Endothelial cell of umbilical vein (primary cell): ENCODE measurements around the gene PNPLA7. TPM values are rescaled to one million over a fixed set of nuclear protein-coding genes. Genes with fewer than 3 reads are reported as not detected.
A peak's percentile ranks its signal among the peaks of the same experiment; 100 is the strongest.

ENCODE experiments used
- BruUV-seq: library from RNA; stranded (reverse); fragments of 400-500 nt; replicated peaks from 2 replicates; lab custom pipeline; 2021; lab: Mats Ljungman, UMichigan
- CTCF ChIA-PET: fragments of 300-600, 350-600 bp; sonication (Branson Sonifier 250); formaldehyde crosslinking; loops from one replicate; lab custom pipeline; 2021; ENCODE audit warnings: antibody characterized with exemption, inconsistent platforms; lab: Charles Lee
- POLR2A ChIA-PET: fragments of 300-600, 350-600 bp; sonication (Branson Sonifier 250); formaldehyde crosslinking; loops from one replicate; lab custom pipeline; 2021; ENCODE audit warnings: antibody characterized with exemption, inconsistent platforms; lab: Charles Lee
- DNase-seq: peaks from one replicate; pipeline ENCODE4 v3.0.0-alpha.2; 2011; ENCODE audit warnings: low read depth, low spot score
- FAIRE-seq: peaks from 2 replicates; lab custom pipeline; 2011; peaks lifted over from hg19 to GRCh38; lab: Jason Lieb, UNC
- H2AFZ ChIP-seq: 2 replicates; pipeline ENCODE4 v1.6.0; 2012; ENCODE audit warnings: low read depth, low read length, control low read depth, inconsistent platforms
- H3K27ac ChIP-seq: 2 replicates; pipeline ENCODE4 v1.5.1; 2011; ENCODE audit warnings: low read depth, mild to moderate bottlenecking, control low read depth, low read length, moderate library complexity; ENCODE audit not compliant: insufficient read depth
- H3K27me3 ChIP-seq, 2 experiments: 2 replicates each; pipeline versions ENCODE4 v1.6.0 to v1.6.1; 2011; ENCODE audit warnings: low read length in 2 of 2, mixed read lengths in 1 of 2; ENCODE audit not compliant: control insufficient read depth in 2 of 2, insufficient read depth in 2 of 2
- H3K36me3 ChIP-seq, 2 experiments: 2 replicates in 1 of 2; 3 replicates in 1 of 2; pipeline ENCODE4 v1.5.1; 2011; ENCODE audit warnings: low read length in 2 of 2, mild to moderate bottlenecking in 1 of 2, moderate library complexity in 1 of 2; ENCODE audit not compliant: control insufficient read depth in 2 of 2, insufficient read depth in 2 of 2; ENCODE audit errors: extremely low read depth in 1 of 2
- H3K4me1 ChIP-seq: 3 replicates; pipeline ENCODE4 v1.5.1; 2011; ENCODE audit warnings: mild to moderate bottlenecking, low read length; ENCODE audit not compliant: control insufficient read depth, insufficient read depth; ENCODE audit errors: extremely low read depth
- H3K4me2 ChIP-seq: 2 replicates; pipeline ENCODE4 v1.6.1; 2011; ENCODE audit warnings: low read length, control low read depth, mixed read lengths; ENCODE audit not compliant: insufficient read depth
- H3K4me3 ChIP-seq, 3 experiments: fragments of 200-600 bp in 1 of 3; sonication (generic), shearing (Covaris generic) in 1 of 3; replicated peaks in 1 of 3; 2 replicates each; pipeline ENCODE4 v1.5.1; 2011 to 2016; ENCODE audit warnings: control low read depth in 3 of 3, low read length in 3 of 3, mild to moderate bottlenecking in 2 of 3, inconsistent platforms in 1 of 3, low read depth in 1 of 3, moderate library complexity in 1 of 3; ENCODE audit not compliant: insufficient read depth in 1 of 3
- H3K79me2 ChIP-seq: 2 replicates; pipeline ENCODE4 v1.6.0; 2012; ENCODE audit warnings: low read length, inconsistent platforms; ENCODE audit not compliant: control insufficient read depth, insufficient read depth
- H3K9ac ChIP-seq: replicated peaks from 2 replicates; pipeline ENCODE3; 2011; ENCODE audit warnings: low read length, control low read depth; ENCODE audit not compliant: insufficient read depth; ENCODE audit errors: extremely low read depth
- H3K9me1 ChIP-seq: replicated peaks from 3 replicates; pipeline ENCODE4 v1.6.0; 2011; ENCODE audit warnings: mild to moderate bottlenecking, low read length; ENCODE audit not compliant: control insufficient read depth, insufficient read depth; ENCODE audit errors: extremely low read depth
- H3K9me3 ChIP-seq: replicated peaks from 2 replicates; pipeline ENCODE4 v1.5.1; 2012; ENCODE audit warnings: low read length, inconsistent platforms; ENCODE audit not compliant: control insufficient read depth, insufficient read depth
- H4K20me1 ChIP-seq: replicated peaks from 2 replicates; pipeline ENCODE3; 2011; ENCODE audit warnings: mild to moderate bottlenecking, low read length; ENCODE audit not compliant: control insufficient read depth, insufficient read depth; ENCODE audit errors: extremely low read depth
- CTCF ChIP-seq, 2 donors: IDR thresholded peaks; 1 replicate in 1 of 2; 2 replicates in 1 of 2; pipeline ENCODE4 v1.5.1; 2011; ENCODE audit warnings: low read length in 2 of 2, mild to moderate bottlenecking in 2 of 2, moderate library complexity in 2 of 2, control low read depth in 1 of 2, inconsistent platforms in 1 of 2, low read depth in 1 of 2; ENCODE audit not compliant: insufficient read depth in 1 of 2; ENCODE audit errors: extremely low read depth in 1 of 2
- EZH2 ChIP-seq: IDR thresholded peaks from 2 replicates; pipeline ENCODE4 v1.6.1; 2012; ENCODE audit warnings: borderline replicate concordance, low read depth, mild to moderate bottlenecking, moderate library complexity, low read length, inconsistent platforms; ENCODE audit not compliant: severe bottlenecking
- FOS ChIP-seq: IDR thresholded peaks from 2 replicates; pipeline ENCODE4 v1.6.1; 2011; ENCODE audit warnings: mild to moderate bottlenecking, low read length, moderate library complexity, borderline replicate concordance; ENCODE audit not compliant: insufficient read depth
- GATA2 ChIP-seq: IDR thresholded peaks from 2 replicates; pipeline ENCODE4 v1.7.0; 2011; ENCODE audit warnings: low read depth, mild to moderate bottlenecking, moderate library complexity, mixed read lengths, low read length; ENCODE audit not compliant: insufficient read length, insufficient read depth
- JUN ChIP-seq: IDR thresholded peaks from 2 replicates; pipeline ENCODE4 v1.6.1; 2011; ENCODE audit warnings: borderline replicate concordance, low read depth; ENCODE audit not compliant: insufficient read length, insufficient read depth
- MAX ChIP-seq: IDR thresholded peaks from 2 replicates; pipeline ENCODE4 v1.6.1; 2011; ENCODE audit not compliant: insufficient read depth, insufficient read length
- MYC ChIP-seq: IDR thresholded peaks from one replicate; pipeline ENCODE4 v1.6.1; 2011; ENCODE audit warnings: mild to moderate bottlenecking, low read depth, low read length
- POLR2A ChIP-seq: IDR thresholded peaks from 2 replicates; pipeline ENCODE4 v1.6.1; 2012; ENCODE audit warnings: low read depth, mild to moderate bottlenecking, control low read depth, low read length
- POLR2AphosphoS5 ChIP-seq: IDR thresholded peaks from 2 replicates; pipeline ENCODE4 v1.6.1; 2012; ENCODE audit warnings: low read depth, mild to moderate bottlenecking, control low read depth, low read length, moderate library complexity; ENCODE audit not compliant: insufficient read depth
- dilution Hi-C: fragments of 300-500 bp; cut with MboI; formaldehyde crosslinking; loops from one replicate; pipeline ENCODE4 v1.15.0; 2019; ENCODE audit warnings: low sequenced_read_pairs; ENCODE audit not compliant: extremely low pct_ligation_motif_present
- intact Hi-C: fragments of 100-400 bp; cut with micrococcal nuclease; formaldehyde crosslinking; loops from one replicate; pipeline ENCODE4 v1.10.0; 2022
- polyA plus RNA-seq, 4 experiments: library from polyadenylated mRNA; depleted of rRNA in 3 of 4; stranded (reverse) in 3 of 4; unstranded in 1 of 4; fragments of >200 nt; gene quantifications; 2 replicates each; pipeline versions ENCODE4 v1.2.1 to v1.2.3, GENCODE V29; 2011 to 2012; ENCODE audit warnings: missing spikeins in 1 of 4
- total RNA-seq: library from RNA; stranded (reverse); gene quantifications from 2 replicates; pipeline ENCODE4 v1.2.3, GENCODE V29; 2021

PNPLA7 gene
- total and polyA plus RNA-seq, 2 donors (not counting 3 experiments of a cell fraction or from before 2014, with no cell fraction given) = 1.0 to 1.9 TPM

- intact Hi-C loops (loop anchor here (1.0 kb wide), 3 partner anchors 15 to 39 kb away; partner anchors contain the start of genes ARRDC1 and MRPL41), dilution Hi-C loops (no loop called here)
- TSS peak; percentile 42 for BruUV-seq
- no peak within 1 kb of the TSS for H3K27ac ChIP-seq
- no peaks in the 10 kb centered on the region for H3K27me3 ChIP-seq
- H3K9me3 ChIP-seq = no peaks in the 10 kb centered on the region
- H3K4me3 ChIP-seq = peak within 1 kb of the TSS; percentile 41 to 80 (median 48)
- H3K9ac ChIP-seq = peak within 1 kb of the TSS; percentile 56
- no peaks in the 10 kb centered on the region for H3K9me1 ChIP-seq
- peaks cover 13 to 24% of the 10 kb centered on the region in 2 experiments for H3K36me3 ChIP-seq
- H3K79me2 ChIP-seq = peaks cover 18% of the 10 kb centered on the region
- peak; percentile 87 for DNase-seq
- H2AFZ ChIP-seq = peak within 1 kb of the TSS; percentile 92
- H3K4me1 ChIP-seq = peaks cover 9% of the 10 kb centered on the region
- H3K4me2 ChIP-seq = peak within 1 kb of the TSS; percentile 59
- ChIA-PET POLR2A (interaction anchor here (0.7 kb wide), 1 partner anchor 39 kb away, joined by 6 read pairs; the partner anchor contains the start of gene MRPL41), CTCF (interaction anchor here (0.7 to 1.6 kb wide), 4 partner anchors 9 to 14 kb away, joined by 3 to 8 read pairs (median 4); no protein-coding TSS in a partner anchor)
- no peaks in the 10 kb centered on the region for H4K20me1 ChIP-seq
- TF ChIP-seq POLR2AphosphoS5 = peak; percentile 47
- TF ChIP-seq GATA2 = no peak
- FAIRE-seq = peak; percentile 86
These were observed 40.5 kb upstream of the PNPLA7 start, which contains the start of gene ZMYND19 for GRCh38 chr9:137590469-137591383. Gene ZMYND19, minus strand, starts transcription at chr9:137590512. Its CDS starts 249 bp downstream, at chr9:137590263.

- no peak for FAIRE-seq
These were observed 39.9 kb upstream of the PNPLA7 start for GRCh38 chr9:137590123-137590468.

More at GRCh38 chr9:137590123-137590468, 39.9 kb upstream of the PNPLA7 start:
- POLR2A ChIA-PET = no interaction called here
- intact Hi-C loops = loop anchor here (1.0 kb wide), 3 partner anchors 15 to 39 kb away; partner anchors contain the start of genes ARRDC1 and MRPL41
- BruUV-seq = no TSS peak
- Histone ChIP-seq H3K79me2 (peaks cover 18% of the 10 kb centered on the region), H3K4me2 (no peak overlapping the region), H3K27ac (no peak overlapping the region), H3K36me3 (peaks cover 13 to 27% of the 10 kb centered on the region in 2 experiments), H3K9me1 (no peaks in the 10 kb centered on the region), H3K27me3 (no peaks in the 10 kb centered on the region), H3K9me3 (no peaks in the 10 kb centered on the region), H3K9ac (no peak overlapping the region), H4K20me1 (no peaks in the 10 kb centered on the region), H2AFZ (peak overlapping the region; percentile 42), H3K4me1 (peaks cover 9% of the 10 kb centered on the region), H3K4me3 (peak overlapping the region in 1 of 3 experiments; percentile 80)
- CTCF ChIA-PET = interaction anchor here (0.7 to 1.6 kb wide), 4 partner anchors 10 to 15 kb away, joined by 3 to 8 read pairs (median 4); no protein-coding TSS in a partner anchor
- dilution Hi-C loops = no loop called here
- TF ChIP-seq MYC = no peak
- TF ChIP-seq EZH2 = no peak
- TF ChIP-seq JUN = no peak
- no peak for TF ChIP-seq MAX
- no peak for TF ChIP-seq POLR2AphosphoS5
- TF ChIP-seq POLR2A = no peak
- TF ChIP-seq GATA2 = no peak
- no peak for TF ChIP-seq FOS
- TF ChIP-seq CTCF (IDR thresholded peaks at IDR 0.05; ENCODE audit: extremely low read depth in 1 of 2, insufficient read depth in 1 of 2, low read depth in 1 of 2, low read length in 2 of 2) = no peak
- DNase-seq = no peak
